ENCODE results near the gene PLEKHM2.

- TF ChIP-seq CTCF (conservative IDR thresholded peaks at IDR 0.05; ENCODE audit: low read depth, low read length): no peak
- TF ChIP-seq RFX5 (IDR thresholded peaks at IDR 0.05; ENCODE audit: low read depth, low read length): no peak
- no peak for TF ChIP-seq CEBPB (IDR thresholded peaks at IDR 0.05; ENCODE audit: low read depth, low read length)
- no peak for TF ChIP-seq MAFK (IDR thresholded peaks at IDR 0.05; ENCODE audit: low read depth, low read length)
- TF ChIP-seq SMC3 (IDR thresholded peaks at IDR 0.05; ENCODE audit: low read depth, low read length): no peak
- no peak for TF ChIP-seq POLR2A (IDR thresholded peaks at IDR 0.05; ENCODE audit: low read depth, low read length)
- TF ChIP-seq MAZ (IDR thresholded peaks at IDR 0.05; ENCODE audit: borderline replicate concordance, low read depth, low read length): no peak
These were observed 50.8 kb downstream of the PLEKHM2 start for GRCh38 chr1:15734901-15735300.

Measured in IMR-90 (cell line).